Naive thymus-derived CD4-positive, alpha-beta T cell (primary cell): ENCODE measurements around the gene COL27A1. TPM values are rescaled to one million over a fixed set of nuclear protein-coding genes. Genes with fewer than 3 reads are reported as not detected.

Experiments used
- ATAC-seq: fragments of 150-1000 bp; cut with Tn5 transposase; 2 replicates; pipeline ENCODE4 v1.10.0; 2021; ENCODE audit warnings: mild to moderate bottlenecking, moderate library complexity
- CTCF ChIA-PET: fragments of 350-600 bp; sonication (Branson Sonifier 250); formaldehyde crosslinking; loops from one replicate; lab custom pipeline; 2021; ENCODE audit warnings: antibody characterized with exemption; lab: Charles Lee
- POLR2A ChIA-PET: fragments of 350-600 bp; sonication (Branson Sonifier 250); formaldehyde crosslinking; loops from one replicate; lab custom pipeline; 2021; ENCODE audit warnings: antibody characterized with exemption, inconsistent platforms; lab: Charles Lee
- DNase-seq, 9 donors: peaks; one replicate each; pipeline versions ENCODE4 v3.0.0 to v3.0.0-alpha.2; 2020 to 2022; ENCODE audit warnings: mixed read lengths in 1 of 9
- H3K27ac ChIP-seq: one replicate; pipeline ENCODE4 v1.7.0; 2013; ENCODE audit warnings: mild to moderate bottlenecking, low read depth, low read length, moderate library complexity
- H3K27me3 ChIP-seq, 2 donors: one replicate each; pipeline ENCODE4 v1.7.0; 2013; ENCODE audit warnings: low read length in 2 of 2, mild to moderate bottlenecking in 2 of 2, moderate library complexity in 2 of 2; ENCODE audit not compliant: control insufficient read depth in 2 of 2, insufficient read depth in 2 of 2
- H3K36me3 ChIP-seq, 3 experiments: 1 replicate in 2 of 3; 2 replicates in 1 of 3; pipeline ENCODE4 v1.7.0; 2013; ENCODE audit warnings: low read length in 3 of 3, mild to moderate bottlenecking in 3 of 3, moderate library complexity in 1 of 3; ENCODE audit not compliant: insufficient read depth in 3 of 3, control insufficient read depth in 2 of 3
- H3K4me1 ChIP-seq, 2 donors: one replicate each; pipeline ENCODE4 v1.7.0; 2013; ENCODE audit warnings: low read length in 2 of 2, mild to moderate bottlenecking in 2 of 2, moderate library complexity in 1 of 2; ENCODE audit not compliant: control insufficient read depth in 2 of 2, insufficient read depth in 2 of 2
- H3K4me3 ChIP-seq: 2 replicates; pipeline ENCODE4 v1.7.0; 2013; ENCODE audit warnings: mild to moderate bottlenecking, low read length
- H3K9me3 ChIP-seq, 3 experiments: 1 replicate in 2 of 3; 2 replicates in 1 of 3; pipeline ENCODE4 v1.7.0; 2013; ENCODE audit warnings: low read length in 3 of 3; ENCODE audit not compliant: control insufficient read depth in 2 of 3
- H3K27ac Mint-ChIP-seq, 9 donors: one replicate each; pipeline ENCODE4 v1.8.0; 2020 to 2022; ENCODE audit warnings: mixed read lengths in 9 of 9, mild to moderate bottlenecking in 8 of 9, moderate library complexity in 5 of 9, inconsistent platforms in 2 of 9
- H3K27me3 Mint-ChIP-seq, 5 donors: one replicate each; pipeline ENCODE4 v1.8.0; 2021 to 2022; ENCODE audit warnings: mixed read lengths in 5 of 5, mild to moderate bottlenecking in 1 of 5
- H3K36me3 Mint-ChIP-seq, 5 donors: one replicate each; pipeline ENCODE4 v1.8.0; 2020 to 2022; ENCODE audit warnings: mixed read lengths in 5 of 5, mild to moderate bottlenecking in 3 of 5, inconsistent platforms in 1 of 5
- H3K4me1 Mint-ChIP-seq, 7 donors: one replicate each; pipeline ENCODE4 v1.8.0; 2020 to 2022; ENCODE audit warnings: mixed read lengths in 7 of 7, mild to moderate bottlenecking in 3 of 7, inconsistent platforms in 1 of 7
- H3K4me3 Mint-ChIP-seq, 10 donors: one replicate each; pipeline ENCODE4 v1.8.0; 2020 to 2022; ENCODE audit warnings: mild to moderate bottlenecking in 10 of 10, mixed read lengths in 10 of 10, moderate library complexity in 6 of 10, inconsistent platforms in 2 of 10
- H3K9me3 Mint-ChIP-seq, 11 donors: one replicate each; pipeline ENCODE4 v1.8.0; 2020 to 2022; ENCODE audit warnings: mixed read lengths in 11 of 11, mild to moderate bottlenecking in 4 of 11, inconsistent platforms in 1 of 11, moderate library complexity in 1 of 11
- intact Hi-C, 2 donors: fragments of 100-400 bp; cut with micrococcal nuclease; formaldehyde crosslinking; loops; one replicate each; pipeline ENCODE4 v1.15.1; 2023
- polyA plus RNA-seq, 2 donors: library from polyadenylated mRNA; unstranded; fragments of 300-500 nt; fragmentation: Illumina TruSeq; gene quantifications; one replicate each; pipeline ENCODE4 v1.2.3, GENCODE V29; 2021
- total RNA-seq, 6 experiments: library from RNA in 5 of 6; stranded (reverse) in 5 of 6; gene quantifications; 1 replicate in 5 of 6; 2 replicates in 1 of 6; pipeline ENCODE4 v1.2.3 and lab custom pipeline; 2021 to 2026

Gene COL27A1
- total and polyA plus RNA-seq, 7 experiments from 2014 or later: 1.2 to 2.4 (median 1.9) TPM; not detected in 2

DNA sequence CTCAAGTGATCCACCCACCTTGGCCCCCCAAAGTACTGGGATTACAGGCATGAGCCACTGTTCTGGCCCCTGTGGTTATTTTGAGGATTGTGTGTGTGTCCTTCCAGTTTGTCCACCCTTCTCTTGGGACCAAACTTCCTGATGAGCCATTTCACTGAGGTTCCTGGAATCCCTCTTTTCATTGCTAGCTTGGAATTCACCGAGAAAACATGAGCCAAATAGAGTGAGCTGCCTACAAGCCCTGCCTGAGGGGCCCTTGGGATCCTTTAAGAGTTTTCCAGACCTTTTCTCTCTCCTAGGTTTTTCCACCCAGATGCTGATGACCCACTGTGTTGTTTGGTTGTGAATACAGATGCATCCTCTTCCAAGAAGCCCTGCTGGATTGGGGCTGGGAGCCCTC, 43.0 kb upstream of the COL27A1 start:
- Histone ChIP-seq H3K9me3 (no peaks in the 10 kb centered on the region), H3K27me3 (no peaks in the 10 kb centered on the region), H3K4me1 (no peaks in the 10 kb centered on the region), H3K4me3 (no peak overlapping the region), H3K27ac (no peak overlapping the region), H3K36me3 (no peaks in the 10 kb centered on the region)
- intact Hi-C loops: no loop called here
- ChIA-PET CTCF (no interaction called here), POLR2A (no interaction called here)
- peaks cover 0 to 3% (median 0%) of the 10 kb centered on the region in 7 donors for H3K4me1 Mint-ChIP-seq
- no peak overlapping the region for H3K4me3 Mint-ChIP-seq
- no peak overlapping the region for H3K27ac Mint-ChIP-seq
- H3K27me3 Mint-ChIP-seq: peaks cover 7 to 30% (median 14%) of the 10 kb centered on the region in 5 donors
- no peak for ATAC-seq
- no peaks in the 10 kb centered on the region for H3K36me3 Mint-ChIP-seq
- no peak for DNase-seq
- H3K9me3 Mint-ChIP-seq: peaks cover 0 to 2% (median 0%) of the 10 kb centered on the region in 11 donors

GRCh38 chr9:114112778-114113584, 42.4 kb upstream of the COL27A1 start:
- H3K4me1 ChIP-seq: no peaks in the 10 kb centered on the region
- H3K9me3 Mint-ChIP-seq: no peaks in the 10 kb centered on the region
- peaks cover 0 to 3% (median 0%) of the 10 kb centered on the region in 7 donors for H3K4me1 Mint-ChIP-seq
- no peaks in the 10 kb centered on the region for H3K9me3 ChIP-seq
- H3K27ac Mint-ChIP-seq: no peak overlapping the region
- H3K4me3 ChIP-seq: no peak overlapping the region
- H3K36me3 Mint-ChIP-seq: no peaks in the 10 kb centered on the region
- no peaks in the 10 kb centered on the region for H3K36me3 ChIP-seq
- no peak overlapping the region for H3K4me3 Mint-ChIP-seq
- peaks cover 9 to 36% (median 14%) of the 10 kb centered on the region in 5 donors for H3K27me3 Mint-ChIP-seq
- no peak overlapping the region for H3K27ac ChIP-seq
- no peak for DNase-seq
- POLR2A ChIA-PET: interaction anchor here (0.5 kb wide), 1 partner anchor 13 kb away, joined by 3 read pairs; no protein-coding TSS in a partner anchor
- H3K27me3 ChIP-seq: no peaks in the 10 kb centered on the region
- ATAC-seq: no peak
- CTCF ChIA-PET: no interaction called here
- intact Hi-C loops: no loop called here

DNA sequence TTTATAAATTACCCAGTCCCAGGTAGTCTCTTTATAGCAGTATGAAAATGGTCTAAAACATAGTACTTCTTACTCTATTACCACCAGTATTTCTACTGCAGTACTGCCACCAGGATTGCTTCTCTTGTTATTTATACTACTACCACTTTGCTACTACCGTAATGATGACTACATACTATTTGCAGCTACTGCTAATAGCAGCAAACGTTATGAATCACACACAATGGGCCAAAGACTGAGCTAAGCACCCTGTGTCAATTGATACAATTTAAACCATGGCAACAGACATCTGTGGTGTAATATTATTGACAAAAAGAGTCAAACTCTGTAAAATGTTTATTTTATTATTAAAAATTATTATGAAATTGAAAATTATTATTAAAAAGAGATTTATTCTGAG, 41.0 kb upstream of the COL27A1 start:
- H3K27ac Mint-ChIP-seq: no peak overlapping the region
- no peak overlapping the region for H3K27ac ChIP-seq
- DNase-seq (no peak), ATAC-seq (no peak)
- intact Hi-C loops: no loop called here
- no peaks in the 10 kb centered on the region for H3K9me3 Mint-ChIP-seq
- no peak overlapping the region for H3K4me3 Mint-ChIP-seq
- H3K36me3 ChIP-seq: no peaks in the 10 kb centered on the region
- ChIA-PET CTCF (no interaction called here), POLR2A (no interaction called here)
- H3K27me3 Mint-ChIP-seq: peaks cover 9 to 41% (median 21%) of the 10 kb centered on the region in 5 donors
- H3K4me1 ChIP-seq: no peaks in the 10 kb centered on the region
- H3K36me3 Mint-ChIP-seq: no peaks in the 10 kb centered on the region
- no peaks in the 10 kb centered on the region for H3K4me1 Mint-ChIP-seq
- H3K27me3 ChIP-seq: no peaks in the 10 kb centered on the region
- no peaks in the 10 kb centered on the region for H3K9me3 ChIP-seq
- H3K4me3 ChIP-seq: no peak overlapping the region

DNA sequence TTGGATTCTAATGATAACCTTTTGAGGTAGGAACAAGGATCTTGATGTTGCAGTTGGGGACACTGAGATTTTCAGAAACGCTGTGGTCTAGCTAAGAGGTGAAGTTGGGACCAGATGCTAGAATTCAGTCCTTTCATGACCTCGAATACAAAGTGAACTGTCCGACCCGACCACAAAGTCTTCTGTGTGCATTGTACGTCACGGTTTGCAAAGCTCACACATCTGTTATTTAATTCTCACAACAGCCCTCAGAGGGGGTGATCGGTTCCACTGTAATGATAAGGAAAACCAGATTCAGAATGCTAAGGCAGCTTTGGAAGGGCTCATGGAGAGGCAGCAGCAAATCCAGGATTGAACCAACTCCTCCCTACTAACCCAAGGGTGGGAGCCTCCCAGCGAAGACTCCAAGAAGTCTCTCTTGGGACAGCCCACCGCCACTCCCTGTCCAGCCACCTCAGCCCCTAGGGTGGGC, 39.6 kb upstream of the COL27A1 start:
- H3K4me1 ChIP-seq: no peaks in the 10 kb centered on the region
- H3K27me3 ChIP-seq: no peaks in the 10 kb centered on the region
- CTCF ChIA-PET: interaction anchor here (0.7 kb wide), 1 partner anchor 8 kb away, joined by 3 read pairs; no protein-coding TSS in a partner anchor
- no peaks in the 10 kb centered on the region for H3K36me3 Mint-ChIP-seq
- ATAC-seq (no peak), DNase-seq (no peak)
- no peak overlapping the region for H3K4me3 ChIP-seq
- H3K36me3 ChIP-seq: no peaks in the 10 kb centered on the region
- H3K4me3 Mint-ChIP-seq: no peak overlapping the region
- POLR2A ChIA-PET: no interaction called here
- no peak overlapping the region for H3K27ac ChIP-seq
- no peaks in the 10 kb centered on the region for H3K9me3 ChIP-seq
- intact Hi-C loops: no loop called here
- no peaks in the 10 kb centered on the region for H3K4me1 Mint-ChIP-seq
- no peaks in the 10 kb centered on the region for H3K9me3 Mint-ChIP-seq
- no peak overlapping the region for H3K27ac Mint-ChIP-seq
- peaks cover 10 to 39% (median 21%) of the 10 kb centered on the region in 5 donors for H3K27me3 Mint-ChIP-seq

DNA sequence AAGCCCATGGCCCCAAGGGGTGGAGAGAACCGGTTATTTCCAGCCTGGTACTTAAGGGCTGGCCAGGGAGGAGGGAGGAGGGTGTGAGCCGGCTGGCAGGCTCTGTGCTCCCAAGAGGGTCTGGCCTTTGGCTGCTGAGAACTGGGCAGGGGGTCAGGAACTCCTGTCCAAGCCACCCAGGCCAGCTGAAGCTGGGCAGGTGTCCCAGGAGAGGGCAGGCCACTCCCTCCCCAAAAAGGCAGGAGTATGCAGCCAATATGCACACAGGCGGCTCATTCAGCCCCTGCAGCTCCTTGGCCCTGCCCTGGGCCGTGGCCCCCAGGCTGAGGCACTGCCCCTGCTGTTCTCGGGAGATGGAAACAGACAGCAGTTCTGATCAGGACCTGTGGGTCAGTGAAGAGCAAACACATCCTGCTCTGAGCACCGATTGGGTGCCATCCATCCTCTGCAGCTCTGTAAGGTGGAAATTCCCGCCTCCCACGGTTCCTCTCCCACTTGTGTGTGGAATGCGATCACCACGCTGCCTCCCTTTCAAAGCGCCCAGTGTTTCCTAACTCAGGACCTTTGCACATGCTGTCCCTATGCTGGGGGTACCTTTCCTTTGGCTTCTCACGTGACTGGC, 39.1 kb upstream of the COL27A1 start:
- POLR2A ChIA-PET: no interaction called here
- CTCF ChIA-PET: interaction anchor here (0.7 kb wide), 1 partner anchor 8 kb away, joined by 3 read pairs; no protein-coding TSS in a partner anchor
- intact Hi-C loops: no loop called here

DNA sequence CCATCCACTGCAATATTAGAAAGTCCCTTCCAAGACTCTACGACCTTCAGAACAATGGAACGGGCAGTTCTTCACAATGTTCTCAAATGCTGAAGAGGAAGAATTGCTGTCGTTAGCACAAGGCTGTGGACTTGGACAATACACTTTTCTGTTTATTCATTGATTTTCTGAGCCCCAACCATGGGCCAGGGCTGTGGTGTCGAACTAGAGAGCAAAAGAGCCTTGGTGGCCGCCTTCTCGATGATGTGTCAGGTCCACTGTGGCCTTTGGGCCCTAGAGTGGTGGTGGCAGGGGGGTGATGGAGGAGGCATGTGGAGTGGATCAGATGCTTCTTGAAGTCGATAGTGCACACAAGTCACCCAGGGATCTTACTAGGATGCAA, 37.7 kb upstream of the COL27A1 start:
- CTCF ChIA-PET: no interaction called here
- H3K27ac Mint-ChIP-seq: no peak overlapping the region

More for the DNA sequence above, 39.1 kb upstream of the COL27A1 start:
- no peaks in the 10 kb centered on the region for H3K4me1 ChIP-seq
- Mint-ChIP-seq H3K4me1 (no peaks in the 10 kb centered on the region), H3K9me3 (no peaks in the 10 kb centered on the region), H3K27ac (no peak overlapping the region), H3K27me3 (peaks cover 11 to 37% (median 21%) of the 10 kb centered on the region in 5 donors), H3K36me3 (no peaks in the 10 kb centered on the region), H3K4me3 (no peak overlapping the region)
- no peaks in the 10 kb centered on the region for H3K9me3 ChIP-seq
- H3K4me3 ChIP-seq: no peak overlapping the region
- ATAC-seq (no peak), DNase-seq (no peak)
- H3K27me3 ChIP-seq: no peaks in the 10 kb centered on the region
- no peak overlapping the region for H3K27ac ChIP-seq
- H3K36me3 ChIP-seq: no peaks in the 10 kb centered on the region

More for the DNA sequence above, 37.7 kb upstream of the COL27A1 start:
- intact Hi-C loops: no loop called here
- H3K4me3 Mint-ChIP-seq: no peak overlapping the region
- no peaks in the 10 kb centered on the region for H3K9me3 ChIP-seq
- H3K4me1 ChIP-seq: no peaks in the 10 kb centered on the region
- H3K9me3 Mint-ChIP-seq: no peaks in the 10 kb centered on the region
- peaks cover 9 to 36% (median 19%) of the 10 kb centered on the region in 5 donors for H3K27me3 Mint-ChIP-seq
- no peak for ATAC-seq
- no peaks in the 10 kb centered on the region for H3K36me3 ChIP-seq
- no peak overlapping the region for H3K4me3 ChIP-seq
- H3K27me3 ChIP-seq: no peaks in the 10 kb centered on the region
- POLR2A ChIA-PET: no interaction called here
- no peaks in the 10 kb centered on the region for H3K36me3 Mint-ChIP-seq
- no peak for DNase-seq
- H3K4me1 Mint-ChIP-seq: no peaks in the 10 kb centered on the region
- H3K27ac ChIP-seq: no peak overlapping the region
